ENCODE measurements around the gene NOS1AP.

NOS1AP gene

DNA sequence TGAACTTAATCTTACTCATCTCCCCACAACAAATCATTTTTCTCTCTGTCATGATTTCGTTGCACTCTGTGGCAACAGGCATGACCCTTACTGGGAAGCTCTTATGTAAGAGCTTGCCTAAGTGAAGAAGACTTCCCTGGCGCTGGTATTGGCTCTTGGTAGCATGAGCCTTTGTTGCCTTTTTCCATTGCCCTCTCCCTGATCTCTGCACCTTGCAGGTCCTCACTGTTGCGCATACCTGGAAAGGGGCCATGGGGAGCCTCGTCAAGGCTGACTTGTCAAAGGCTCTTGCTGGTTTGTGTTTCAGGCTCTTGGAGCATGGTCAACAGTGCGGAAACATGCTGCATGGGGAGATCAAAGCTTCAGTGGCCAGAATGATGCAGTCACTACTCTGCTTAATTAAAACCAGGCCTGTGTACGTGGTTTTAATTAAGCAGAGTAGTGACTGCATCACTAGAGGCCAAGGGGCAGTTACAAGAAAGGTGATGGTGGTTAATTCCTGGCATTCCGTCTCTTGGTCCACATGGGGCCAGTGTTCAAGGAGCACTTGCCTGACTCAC, 165.8 kb downstream of the NOS1AP start:
- DNase-seq (ENCODE audit: low read depth, low spot score) = no peak
- Histone ChIP-seq H3K4me1 (ENCODE audit: insufficient read depth, insufficient read length) (peaks cover 6% of the 10 kb centered on the region), H3K9me3 (ENCODE audit: insufficient read depth, low read length) (no peaks in the 10 kb centered on the region), H3K36me3 (ENCODE audit: insufficient read depth, insufficient read length, low read length) (no peaks in the 10 kb centered on the region), H3K9ac (ENCODE audit: insufficient read length, low read depth) (no peak overlapping the region), H3K4me3 (ENCODE audit: insufficient read length, low read depth) (no peak overlapping the region), H3K27me3 (ENCODE audit: insufficient read depth, insufficient read length) (no peaks in the 10 kb centered on the region)
- TF ChIP-seq ZNF274 (IDR thresholded peaks at IDR 0.05; ENCODE audit: low read depth, low read length) (no peak), YY1 (IDR thresholded peaks at IDR 0.05; ENCODE audit: insufficient read depth, insufficient read length) (no peak), SUZ12 (IDR thresholded peaks at IDR 0.05; ENCODE audit: extremely low read depth, insufficient read depth, insufficient read length) (no peak)

DNA sequence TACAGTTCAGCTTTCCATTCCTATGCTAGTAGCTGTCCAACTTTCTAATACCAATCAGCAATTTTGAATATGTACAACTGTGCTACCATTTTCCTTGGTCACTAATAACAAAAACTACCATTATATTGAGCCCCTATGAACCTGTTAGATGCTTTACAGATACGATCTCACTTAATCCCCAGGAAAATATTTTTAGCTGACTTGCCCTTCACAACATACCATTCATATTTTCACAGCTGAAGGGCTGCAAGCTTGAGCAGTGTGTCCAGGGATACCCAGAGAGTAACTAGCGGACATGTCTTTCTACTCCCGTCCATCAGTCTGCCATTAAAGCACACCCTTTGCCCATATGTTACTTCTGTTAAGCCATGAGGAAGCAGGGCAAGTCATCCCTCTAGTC, 166.7 kb downstream of the NOS1AP start:
- Histone ChIP-seq H3K9me3 (ENCODE audit: insufficient read depth, low read length) (no peaks in the 10 kb centered on the region), H3K27me3 (ENCODE audit: insufficient read depth, insufficient read length) (no peaks in the 10 kb centered on the region), H3K9ac (ENCODE audit: insufficient read length, low read depth) (no peak overlapping the region), H3K4me1 (ENCODE audit: insufficient read depth, insufficient read length) (peaks cover 6% of the 10 kb centered on the region), H3K4me3 (ENCODE audit: insufficient read length, low read depth) (no peak overlapping the region), H3K36me3 (ENCODE audit: insufficient read depth, insufficient read length, low read length) (no peaks in the 10 kb centered on the region)
- no peak for DNase-seq (ENCODE audit: low read depth, low spot score)
- TF ChIP-seq ZNF274 (IDR thresholded peaks at IDR 0.05; ENCODE audit: low read depth, low read length) = no peak
- no peak for TF ChIP-seq SUZ12 (IDR thresholded peaks at IDR 0.05; ENCODE audit: extremely low read depth, insufficient read depth, insufficient read length)
- no peak for TF ChIP-seq YY1 (IDR thresholded peaks at IDR 0.05; ENCODE audit: insufficient read depth, insufficient read length)

DNA sequence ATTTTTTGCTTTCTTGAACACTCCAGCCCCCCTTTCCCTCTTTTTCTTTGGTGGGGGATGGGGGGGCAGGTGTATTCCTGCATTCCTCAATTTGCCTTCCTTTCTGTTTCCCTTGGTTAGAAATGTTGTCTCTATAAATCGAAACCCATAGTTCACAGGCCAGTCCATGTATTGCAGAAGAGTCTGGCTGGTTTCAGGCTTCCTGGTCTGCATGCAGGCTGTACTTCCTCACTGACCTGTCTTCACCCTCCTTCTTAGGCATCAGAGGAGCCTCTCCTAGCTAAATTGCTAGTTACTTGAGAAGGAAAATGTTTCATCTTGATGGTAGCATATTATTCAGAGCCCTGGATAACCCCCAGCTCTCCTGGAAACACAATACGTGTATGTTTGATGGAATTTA, 167.1 kb downstream of the NOS1AP start:
- Histone ChIP-seq H3K9ac (ENCODE audit: insufficient read length, low read depth) (no peak overlapping the region), H3K27me3 (ENCODE audit: insufficient read depth, insufficient read length) (no peaks in the 10 kb centered on the region), H3K9me3 (ENCODE audit: insufficient read depth, low read length) (no peaks in the 10 kb centered on the region), H3K36me3 (ENCODE audit: insufficient read depth, insufficient read length, low read length) (no peaks in the 10 kb centered on the region), H3K4me3 (ENCODE audit: insufficient read length, low read depth) (no peak overlapping the region), H3K4me1 (ENCODE audit: insufficient read depth, insufficient read length) (peaks cover 6% of the 10 kb centered on the region)
- TF ChIP-seq SUZ12 (IDR thresholded peaks at IDR 0.05; ENCODE audit: extremely low read depth, insufficient read depth, insufficient read length) = no peak
- no peak for TF ChIP-seq ZNF274 (IDR thresholded peaks at IDR 0.05; ENCODE audit: low read depth, low read length)
- no peak for TF ChIP-seq YY1 (IDR thresholded peaks at IDR 0.05; ENCODE audit: insufficient read depth, insufficient read length)
- DNase-seq (ENCODE audit: low read depth, low spot score) = no peak

- DNase-seq (ENCODE audit: low read depth, low spot score) = no peak
- H3K9me3 ChIP-seq (ENCODE audit: insufficient read depth, low read length) = no peaks in the 10 kb centered on the region
- no peak overlapping the region for H3K4me3 ChIP-seq (ENCODE audit: insufficient read length, low read depth)
- no peaks in the 10 kb centered on the region for H3K27me3 ChIP-seq (ENCODE audit: insufficient read depth, insufficient read length)
- H3K36me3 ChIP-seq (ENCODE audit: insufficient read depth, insufficient read length, low read length) = no peaks in the 10 kb centered on the region
- peaks cover 4% of the 10 kb centered on the region for H3K4me1 ChIP-seq (ENCODE audit: insufficient read depth, insufficient read length)
- H3K9ac ChIP-seq (ENCODE audit: insufficient read length, low read depth) = no peak overlapping the region
- no peak for TF ChIP-seq ZNF274 (IDR thresholded peaks at IDR 0.05; ENCODE audit: low read depth, low read length)
Observed at GRCh38 chr1:162240577-162240976, 171.1 kb downstream of the NOS1AP start.

GRCh38 chr1:162242804-162243203, 173.3 kb downstream of the NOS1AP start:
- Histone ChIP-seq H3K9ac (ENCODE audit: insufficient read length, low read depth) (no peak overlapping the region), H3K36me3 (ENCODE audit: insufficient read depth, insufficient read length, low read length) (no peaks in the 10 kb centered on the region), H3K4me1 (ENCODE audit: insufficient read depth, insufficient read length) (peaks cover 2% of the 10 kb centered on the region), H3K4me3 (ENCODE audit: insufficient read length, low read depth) (no peak overlapping the region), H3K27me3 (ENCODE audit: insufficient read depth, insufficient read length) (no peaks in the 10 kb centered on the region), H3K9me3 (ENCODE audit: insufficient read depth, low read length) (no peaks in the 10 kb centered on the region)
- TF ChIP-seq SUZ12 (IDR thresholded peaks at IDR 0.05; ENCODE audit: extremely low read depth, insufficient read depth, insufficient read length) (no peak), YY1 (IDR thresholded peaks at IDR 0.05; ENCODE audit: insufficient read depth, insufficient read length) (no peak), ZNF274 (IDR thresholded peaks at IDR 0.05; ENCODE audit: low read depth, low read length) (no peak)
- DNase-seq (ENCODE audit: low read depth, low spot score) = no peak

GRCh38 chr1:162248854-162249535, 179.5 kb downstream of the NOS1AP start:
- TF ChIP-seq YY1 (IDR thresholded peaks at IDR 0.05; ENCODE audit: insufficient read depth, insufficient read length) (no peak), ZNF274 (IDR thresholded peaks at IDR 0.05; ENCODE audit: low read depth, low read length) (no peak), SUZ12 (IDR thresholded peaks at IDR 0.05; ENCODE audit: extremely low read depth, insufficient read depth, insufficient read length) (no peak)

DNA sequence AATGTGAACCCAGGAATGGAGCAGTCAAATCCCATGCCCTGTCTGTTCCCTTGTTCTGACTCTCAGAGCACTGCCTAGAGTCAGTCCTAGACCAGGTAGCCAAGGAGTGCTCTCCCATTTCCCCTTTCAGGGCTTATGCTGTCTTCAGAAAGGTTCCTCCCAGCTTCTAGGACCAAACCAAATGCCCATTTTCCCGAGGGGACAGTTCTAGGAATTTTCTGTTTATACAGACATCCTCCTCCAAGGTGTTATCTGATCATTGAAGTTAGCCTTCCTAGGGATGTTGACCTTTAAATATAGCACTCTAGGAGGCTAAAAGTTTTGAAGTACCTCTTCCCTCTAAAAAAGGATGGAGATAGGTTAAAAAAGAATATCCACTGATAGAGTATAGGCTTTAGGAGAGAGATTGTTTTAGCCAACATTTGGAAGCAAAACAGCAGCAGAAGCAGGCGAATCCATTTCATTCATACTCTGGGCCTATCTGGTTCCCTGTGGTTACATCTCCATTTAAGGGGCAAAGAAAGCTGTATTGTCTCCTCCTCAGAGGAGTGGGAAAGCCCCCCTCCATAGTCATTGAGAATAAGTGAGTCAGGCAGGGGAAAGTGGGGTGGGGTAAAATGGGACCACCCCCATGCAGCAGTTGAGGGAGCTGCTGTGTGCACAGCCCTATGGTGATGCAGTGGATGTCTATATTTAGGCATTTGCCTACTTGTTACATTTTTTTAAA, 180.7 kb downstream of the NOS1AP start:
- peak; percentile 80 for DNase-seq (ENCODE audit: low read depth, low spot score)
- no peak for TF ChIP-seq YY1 (IDR thresholded peaks at IDR 0.05; ENCODE audit: insufficient read depth, insufficient read length)
- TF ChIP-seq ZNF274 (IDR thresholded peaks at IDR 0.05; ENCODE audit: low read depth, low read length) = no peak
- TF ChIP-seq SUZ12 (IDR thresholded peaks at IDR 0.05; ENCODE audit: extremely low read depth, insufficient read depth, insufficient read length) = no peak
- Histone ChIP-seq H3K9ac (ENCODE audit: insufficient read length, low read depth) (no peak overlapping the region), H3K4me3 (ENCODE audit: insufficient read length, low read depth) (no peak overlapping the region), H3K27me3 (ENCODE audit: insufficient read depth, insufficient read length) (no peaks in the 10 kb centered on the region), H3K9me3 (ENCODE audit: insufficient read depth, low read length) (no peaks in the 10 kb centered on the region), H3K36me3 (ENCODE audit: insufficient read depth, insufficient read length, low read length) (no peaks in the 10 kb centered on the region), H3K4me1 (ENCODE audit: insufficient read depth, insufficient read length) (peaks cover 8% of the 10 kb centered on the region)

More at GRCh38 chr1:162248854-162249535, 179.5 kb downstream of the NOS1AP start:
- Histone ChIP-seq H3K27me3 (ENCODE audit: insufficient read depth, insufficient read length) (no peaks in the 10 kb centered on the region), H3K36me3 (ENCODE audit: insufficient read depth, insufficient read length, low read length) (no peaks in the 10 kb centered on the region), H3K4me3 (ENCODE audit: insufficient read length, low read depth) (no peak overlapping the region), H3K9ac (ENCODE audit: insufficient read length, low read depth) (no peak overlapping the region), H3K4me1 (ENCODE audit: insufficient read depth, insufficient read length) (peaks cover 3% of the 10 kb centered on the region), H3K9me3 (ENCODE audit: insufficient read depth, low read length) (no peaks in the 10 kb centered on the region)
- DNase-seq (ENCODE audit: low read depth, low spot score) = peak; percentile 95
